WERI-Rb-1 (cell line): Measurements from ENCODE around the gene GUCY1A2.

Experiments used
- DNase-seq: peaks from one replicate; pipeline ENCODE4 v3.0.0-alpha.2; 2020
- H3K27ac ChIP-seq: fragments of 250-450 bp; sonication (Bioruptor Pico); 2 replicates; pipeline ENCODE4 v1.5.1; 2020; ENCODE audit warnings: mild to moderate bottlenecking, moderate library complexity
- H3K27me3 ChIP-seq: fragments of 250-450 bp; sonication (Bioruptor Pico); 2 replicates; pipeline ENCODE4 v1.5.1; 2021; ENCODE audit warnings: mild to moderate bottlenecking, low read depth, moderate library complexity; ENCODE audit not compliant: insufficient read depth, severe bottlenecking
- H3K36me3 ChIP-seq: fragments of 250-450 bp; sonication (Bioruptor Pico); 2 replicates; pipeline ENCODE4 v1.5.1; 2020; ENCODE audit warnings: mild to moderate bottlenecking, moderate library complexity
- H3K4me3 ChIP-seq: 2 replicates; pipeline ENCODE4 v1.5.1; 2011; ENCODE audit warnings: low read depth, mild to moderate bottlenecking, control low read depth, low read length
- H3K9me3 ChIP-seq: fragments of 250-450 bp; sonication (Bioruptor Pico); 2 replicates; pipeline ENCODE4 v1.5.1; 2021; ENCODE audit warnings: mild to moderate bottlenecking, moderate library complexity; ENCODE audit not compliant: severe bottlenecking
- CTCF ChIP-seq: IDR thresholded peaks from 2 replicates; pipeline ENCODE4 v1.5.1; 2011; ENCODE audit warnings: low read depth, mild to moderate bottlenecking, control low read depth, inconsistent platforms, low read length

GUCY1A2 gene

GRCh38 chr11:106852779-106853178 lies 165.5 kb downstream of the GUCY1A2 start:
- no peak overlapping the region for H3K4me3 ChIP-seq
- H3K27ac ChIP-seq = no peak overlapping the region
- H3K36me3 ChIP-seq = no peaks in the 10 kb centered on the region
- no peaks in the 10 kb centered on the region for H3K27me3 ChIP-seq
- no peak for TF ChIP-seq CTCF
- DNase-seq = no peak
- H3K9me3 ChIP-seq = no peaks in the 10 kb centered on the region

- Histone ChIP-seq H3K27ac (no peak overlapping the region), H3K9me3 (no peaks in the 10 kb centered on the region), H3K4me3 (no peak overlapping the region), H3K36me3 (no peaks in the 10 kb centered on the region), H3K27me3 (no peaks in the 10 kb centered on the region)
- no peak for DNase-seq
- TF ChIP-seq CTCF = no peak
Observed at GRCh38 chr11:106848526-106848925, 169.8 kb downstream of the GUCY1A2 start.

- Histone ChIP-seq H3K27ac (no peak overlapping the region), H3K9me3 (no peaks in the 10 kb centered on the region), H3K36me3 (no peaks in the 10 kb centered on the region), H3K4me3 (no peak overlapping the region), H3K27me3 (no peaks in the 10 kb centered on the region)
- DNase-seq = no peak
- TF ChIP-seq CTCF = no peak
Observed at GRCh38 chr11:106842134-106842533, 176.1 kb downstream of the GUCY1A2 start.

- no peak overlapping the region for H3K4me3 ChIP-seq
- H3K27ac ChIP-seq = no peak overlapping the region
- H3K36me3 ChIP-seq = no peaks in the 10 kb centered on the region
- no peak for DNase-seq
- H3K27me3 ChIP-seq = no peaks in the 10 kb centered on the region
- TF ChIP-seq CTCF = no peak
- H3K9me3 ChIP-seq = no peaks in the 10 kb centered on the region
Observed at GRCh38 chr11:106840947-106841346, 177.3 kb downstream of the GUCY1A2 start.

GRCh38 chr11:106840146-106840545 lies 178.1 kb downstream of the GUCY1A2 start:
- no peak overlapping the region for H3K27ac ChIP-seq
- TF ChIP-seq CTCF = no peak
- no peak for DNase-seq

GRCh38 chr11:106834567-106834966 lies 183.7 kb downstream of the GUCY1A2 start:
- DNase-seq = no peak
- TF ChIP-seq CTCF = no peak
- H3K27ac ChIP-seq = no peak overlapping the region
- no peak overlapping the region for H3K4me3 ChIP-seq
- no peaks in the 10 kb centered on the region for H3K9me3 ChIP-seq
- H3K27me3 ChIP-seq = no peaks in the 10 kb centered on the region
- H3K36me3 ChIP-seq = no peaks in the 10 kb centered on the region

More at GRCh38 chr11:106840146-106840545, 178.1 kb downstream of the GUCY1A2 start:
- Histone ChIP-seq H3K9me3 (no peaks in the 10 kb centered on the region), H3K4me3 (no peak overlapping the region), H3K36me3 (no peaks in the 10 kb centered on the region), H3K27me3 (no peaks in the 10 kb centered on the region)
